Measurements from ENCODE around the gene CYP3A7. TPM values are rescaled to one million over a fixed set of nuclear protein-coding genes. Genes with fewer than 3 reads are reported as not detected.
"Not testable (repeated sequence)": the region's sequence is repeated elsewhere in the genome, so short reads cannot be mapped to it uniquely, and the experiment has no call there.

Gene CYP3A7
- total RNA-seq, 1 experiment from 2014 or later, result not detected

- no TSS peak for BruUV-seq (replicated peaks)
- ChIA-PET POLR2A (no interaction called here), CTCF (no interaction called here)
- DNase-seq (ENCODE audit: unreplicated experiment), result no peak
- Mint-ChIP-seq H3K4me1 (ENCODE audit: insufficient read depth, unreplicated experiment) (no peaks in the 10 kb centered on the region), H3K27ac (ENCODE audit: low read depth, unreplicated experiment) (no peak overlapping the region), H3K9me3 (ENCODE audit: unreplicated experiment) (no peaks in the 10 kb centered on the region), H3K36me3 (ENCODE audit: insufficient read depth, unreplicated experiment) (peaks cover 12% of the 10 kb centered on the region), H3K4me3 (ENCODE audit: unreplicated experiment) (no peak overlapping the region), H3K27me3 (ENCODE audit: insufficient read depth, unreplicated experiment) (no peaks in the 10 kb centered on the region)
- TF ChIP-seq, protein P1, sequence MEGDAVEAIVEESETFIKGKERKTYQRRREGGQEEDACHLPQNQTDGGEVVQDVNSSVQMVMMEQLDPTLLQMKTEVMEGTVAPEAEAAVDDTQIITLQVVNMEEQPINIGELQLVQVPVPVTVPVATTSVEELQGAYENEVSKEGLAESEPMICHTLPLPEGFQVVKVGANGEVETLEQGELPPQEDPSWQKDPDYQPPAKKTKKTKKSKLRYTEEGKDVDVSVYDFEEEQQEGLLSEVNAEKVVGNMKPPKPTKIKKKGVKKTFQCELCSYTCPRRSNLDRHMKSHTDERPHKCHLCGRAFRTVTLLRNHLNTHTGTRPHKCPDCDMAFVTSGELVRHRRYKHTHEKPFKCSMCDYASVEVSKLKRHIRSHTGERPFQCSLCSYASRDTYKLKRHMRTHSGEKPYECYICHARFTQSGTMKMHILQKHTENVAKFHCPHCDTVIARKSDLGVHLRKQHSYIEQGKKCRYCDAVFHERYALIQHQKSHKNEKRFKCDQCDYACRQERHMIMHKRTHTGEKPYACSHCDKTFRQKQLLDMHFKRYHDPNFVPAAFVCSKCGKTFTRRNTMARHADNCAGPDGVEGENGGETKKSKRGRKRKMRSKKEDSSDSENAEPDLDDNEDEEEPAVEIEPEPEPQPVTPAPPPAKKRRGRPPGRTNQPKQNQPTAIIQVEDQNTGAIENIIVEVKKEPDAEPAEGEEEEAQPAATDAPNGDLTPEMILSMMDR (IDR thresholded peaks at IDR 0.05; ENCODE audit: unreplicated experiment), result no peak
- intact Hi-C loops (cut with micrococcal nuclease), result no loop called here
Measured at GRCh38 chr7:99666013-99666395, 69.0 kb downstream of the CYP3A7 start.

- ChIA-PET CTCF (no interaction called here), POLR2A (no interaction called here)
- H3K9me3 Mint-ChIP-seq (ENCODE audit: unreplicated experiment), result no peaks in the 10 kb centered on the region
- no peak overlapping the region for H3K4me3 Mint-ChIP-seq (ENCODE audit: unreplicated experiment)
- BruUV-seq (replicated peaks), result no TSS peak
- H3K27ac Mint-ChIP-seq (ENCODE audit: low read depth, unreplicated experiment), result no peak overlapping the region
- TF ChIP-seq, protein P1 (IDR thresholded peaks at IDR 0.05; ENCODE audit: unreplicated experiment), result no peak
- peaks cover 12% of the 10 kb centered on the region for H3K36me3 Mint-ChIP-seq (ENCODE audit: insufficient read depth, unreplicated experiment)
- DNase-seq (ENCODE audit: unreplicated experiment), result no peak
- H3K27me3 Mint-ChIP-seq (ENCODE audit: insufficient read depth, unreplicated experiment), result no peaks in the 10 kb centered on the region
- H3K4me1 Mint-ChIP-seq (ENCODE audit: insufficient read depth, unreplicated experiment), result no peaks in the 10 kb centered on the region
- intact Hi-C loops (cut with micrococcal nuclease), result no loop called here
Measured at GRCh38 chr7:99665312-99666012, 69.5 kb downstream of the CYP3A7 start.

GRCh38 chr7:99657879-99658278 lies 77.1 kb downstream of the CYP3A7 start:
- H3K4me1 Mint-ChIP-seq (ENCODE audit: insufficient read depth, unreplicated experiment); CTCF ChIA-PET; H3K36me3 Mint-ChIP-seq (ENCODE audit: insufficient read depth, unreplicated experiment); BruUV-seq (replicated peaks); H3K9me3 Mint-ChIP-seq (ENCODE audit: unreplicated experiment); H3K27me3 Mint-ChIP-seq (ENCODE audit: insufficient read depth, unreplicated experiment); POLR2A ChIA-PET; H3K27ac Mint-ChIP-seq (ENCODE audit: low read depth, unreplicated experiment); H3K4me3 Mint-ChIP-seq (ENCODE audit: unreplicated experiment); DNase-seq (ENCODE audit: unreplicated experiment); intact Hi-C loops (cut with micrococcal nuclease): not testable (repeated sequence)

Other genes with a start within 250 kb of the CYP3A7 start
- gene ZNF394, start 234.9 kb downstream of the CYP3A7 start, total RNA-seq (2022), result 17.4 and 20.6 TPM in 2 replicates
- 13.6 and 16.2 TPM in 2 replicates for gene ZKSCAN5, start 230.5 kb downstream of the CYP3A7 start, total RNA-seq (2022)
- 6.1 and 7.4 TPM in 2 replicates for gene FAM200A, start 183.1 kb downstream of the CYP3A7 start, total RNA-seq (2022)
- gene ZNF655, start 176.6 kb downstream of the CYP3A7 start, total RNA-seq (2022), result 85.2 and 89.9 TPM in 2 replicates
- gene TMEM225B, start 136.9 kb downstream of the CYP3A7 start, total RNA-seq (2022), result 0.70 and 0.96 TPM in 2 replicates
- gene ZSCAN25, start 118.2 kb downstream of the CYP3A7 start, total RNA-seq (2022), result 17.6 and 20.9 TPM in 2 replicates
- gene CYP3A5, start 55.2 kb downstream of the CYP3A7 start, total RNA-seq (2022), result 0.58 and 0.83 TPM in 2 replicates
- not detected in 2 replicates for gene CYP3A4, start 49.0 kb upstream of the CYP3A7 start, total RNA-seq (2022)
- gene CYP3A43, start 92.8 kb upstream of the CYP3A7 start, total RNA-seq (2022), result not detected in 2 replicates
- not detected in 2 replicates for gene OR2AE1, start 141.8 kb upstream of the CYP3A7 start, total RNA-seq (2022)
- gene TRIM4, start 184.3 kb upstream of the CYP3A7 start, total RNA-seq (2022), result 28.1 and 28.2 TPM in 2 replicates
- not detected in 2 replicates for gene GJC3, start 194.4 kb upstream of the CYP3A7 start, total RNA-seq (2022)
- 0.58 and 0.59 TPM in 2 replicates for gene AZGP1, start 240.8 kb upstream of the CYP3A7 start, total RNA-seq (2022)

All from MCF 10A (cell line).